Neuronal stem cell (in vitro differentiated cells): Measurements from ENCODE around the gene OR5T3.

Experiments used
- DNase-seq: peaks from one replicate; pipeline ENCODE4 v3.0.0-alpha.2; 2013; ENCODE audit warnings: low spot score
- H2AFZ ChIP-seq: one replicate; pipeline ENCODE4 v1.6.1; 2013; ENCODE audit warnings: mild to moderate bottlenecking, low read length, inconsistent platforms
- H2AK5ac ChIP-seq: 2 replicates; pipeline ENCODE4 v1.6.1; 2013; ENCODE audit warnings: low read depth, mild to moderate bottlenecking, inconsistent platforms, low read length, moderate library complexity, mixed read lengths
- H2BK120ac ChIP-seq: 2 replicates; pipeline ENCODE4 v1.6.1; 2013; ENCODE audit warnings: low read depth, mild to moderate bottlenecking, inconsistent platforms, low read length, moderate library complexity, mixed read lengths
- H2BK12ac ChIP-seq: one replicate; pipeline ENCODE4 v1.6.1; 2013; ENCODE audit warnings: low read length, inconsistent platforms
- H2BK15ac ChIP-seq: 2 replicates; pipeline ENCODE4 v1.6.1; 2013; ENCODE audit warnings: mild to moderate bottlenecking, low read length, inconsistent platforms, mixed read lengths
- H2BK5ac ChIP-seq: one replicate; pipeline ENCODE4 v1.6.1; 2013; ENCODE audit warnings: inconsistent platforms, mild to moderate bottlenecking, low read length, moderate library complexity
- H3K14ac ChIP-seq: one replicate; pipeline ENCODE4 v1.6.1; 2013; ENCODE audit warnings: low read length, inconsistent platforms
- H3K18ac ChIP-seq: 2 replicates; pipeline ENCODE4 v1.6.1; 2013; ENCODE audit warnings: low read length, inconsistent platforms
- H3K23ac ChIP-seq: 2 replicates; pipeline ENCODE4 v1.6.1; 2013; ENCODE audit warnings: low read depth, mild to moderate bottlenecking, mixed read lengths, low read length, inconsistent platforms; ENCODE audit not compliant: poor library complexity
- H3K27ac ChIP-seq: replicated peaks from 3 replicates; pipeline ENCODE4 v1.5.1; 2013; ENCODE audit warnings: low read length, inconsistent platforms
- H3K27me3 ChIP-seq, 3 experiments: 2 replicates each; pipeline ENCODE4 v1.6.1; 2013; ENCODE audit warnings: low read length in 3 of 3, mild to moderate bottlenecking in 2 of 3, inconsistent platforms in 1 of 3, low read depth in 1 of 3, mixed read lengths in 1 of 3, moderate library complexity in 1 of 3; ENCODE audit not compliant: control insufficient read depth in 3 of 3, insufficient read depth in 3 of 3
- H3K36me3 ChIP-seq, 2 donors: replicated peaks in 1 of 2; 2 replicates each; pipeline ENCODE4 v1.6.1; 2013; ENCODE audit warnings: low read length in 2 of 2; ENCODE audit not compliant: control insufficient read depth in 2 of 2, insufficient read depth in 2 of 2
- H3K4ac ChIP-seq: 2 replicates; pipeline ENCODE4 v1.6.1; 2013; ENCODE audit warnings: inconsistent platforms, mild to moderate bottlenecking, low read length, moderate library complexity
- H3K4me1 ChIP-seq, 2 donors: 1 replicate in 1 of 2; 2 replicates in 1 of 2; pipeline ENCODE4 v1.6.1; 2013; ENCODE audit warnings: low read length in 2 of 2, low read depth in 1 of 2; ENCODE audit not compliant: control insufficient read depth in 2 of 2, insufficient read depth in 1 of 2
- H3K4me2 ChIP-seq: one replicate; pipeline ENCODE4 v1.6.1; 2013; ENCODE audit warnings: mild to moderate bottlenecking, low read length, inconsistent platforms; ENCODE audit not compliant: insufficient read depth, poor library complexity, severe bottlenecking
- H3K4me3 ChIP-seq, 2 donors: 2 replicates each; pipeline ENCODE4 v1.5.1; 2013; ENCODE audit warnings: low read length in 2 of 2, mild to moderate bottlenecking in 2 of 2, inconsistent platforms in 1 of 2, moderate library complexity in 1 of 2
- H3K79me1 ChIP-seq: one replicate; pipeline ENCODE4 v1.6.1; 2013; ENCODE audit warnings: low read depth, mild to moderate bottlenecking, inconsistent platforms, low read length, moderate library complexity
- H3K9ac ChIP-seq: one replicate; pipeline ENCODE4 v1.6.1; 2013; ENCODE audit warnings: mild to moderate bottlenecking, low read depth, low read length, inconsistent platforms; ENCODE audit not compliant: poor library complexity
- H3K9me3 ChIP-seq, 2 donors: replicated peaks in 1 of 2; 2 replicates each; pipeline versions ENCODE3 to v1.6.1; 2013; ENCODE audit warnings: low read length in 2 of 2, mild to moderate bottlenecking in 2 of 2, inconsistent platforms in 1 of 2, low read depth in 1 of 2, mixed read lengths in 1 of 2, moderate library complexity in 1 of 2; ENCODE audit not compliant: control insufficient read depth in 2 of 2, insufficient read depth in 1 of 2
- H4K8ac ChIP-seq: one replicate; pipeline ENCODE4 v1.6.1; 2013; ENCODE audit warnings: low read depth, mild to moderate bottlenecking, inconsistent platforms, low read length, moderate library complexity
- H4K91ac ChIP-seq: one replicate; pipeline ENCODE4 v1.6.1; 2013; ENCODE audit warnings: low read length, low read depth, mild to moderate bottlenecking, inconsistent platforms; ENCODE audit not compliant: poor library complexity
- WGBS, 2 donors: extraction: QIAGEN DNeasy Blood & Tissue Kit; methylation state at CpG; one replicate each; pipeline ENCODE4 v1.1.7; 2013; ENCODE audit warnings: missing lambda C conversion rate in 2 of 2, mixed read lengths in 1 of 2; ENCODE audit not compliant: insufficient read length in 2 of 2, insufficient replicate concordance in 1 of 2; ENCODE audit errors: extremely low coverage in 2 of 2; 5-methylcytosine and 5-hydroxymethylcytosine counted together

The OR5T3 gene

GRCh38 chr11:56296898-56297297 lies 44.8 kb downstream of the OR5T3 start:
- DNase-seq = no peak
- Histone ChIP-seq H2AK5ac (no peak overlapping the region), H3K36me3 (no peaks in the 10 kb centered on the region)

More at GRCh38 chr11:56296898-56297297, 44.8 kb downstream of the OR5T3 start:
- Histone ChIP-seq H3K27me3 (no peaks in the 10 kb centered on the region), H2BK15ac (no peak overlapping the region), H3K4me2 (no peak overlapping the region), H2AFZ (no peak overlapping the region), H3K14ac (no peak overlapping the region), H2BK120ac (no peak overlapping the region), H4K8ac (no peak overlapping the region), H3K79me1 (no peaks in the 10 kb centered on the region), H3K9ac (no peak overlapping the region), H3K18ac (no peak overlapping the region), H3K9me3 (no peaks in the 10 kb centered on the region), H3K4me3 (no peak overlapping the region), H3K4ac (no peak overlapping the region), H3K23ac (no peak overlapping the region), H3K27ac (no peak overlapping the region), H3K4me1 (no peaks in the 10 kb centered on the region), H4K91ac (no peak overlapping the region), H2BK5ac (no peak overlapping the region), H2BK12ac (no peak overlapping the region)
- WGBS, 2 donors = no CpG with 5 or more reads among the region's 4 CpGs
